Tibial nerve (tissue), 4 donors: ENCODE results near the gene ALOX15B. TPM values are rescaled to one million over a fixed set of nuclear protein-coding genes. Genes with fewer than 3 reads are reported as not detected.
A peak's percentile ranks its signal among the peaks of the same experiment; 100 is the strongest.

Experiments
- DNase-seq, 2 donors: peaks; one replicate each; pipeline ENCODE4 v3.0.0-alpha.2; 2019; ENCODE audit warnings: low spot score in 2 of 2
- H3K27ac ChIP-seq, 4 donors: fragments of 200-600 bp; sonication (generic) in 3 of 4; one replicate each; pipeline ENCODE4 v1.5.1; 2017 to 2019; ENCODE audit warnings: mild to moderate bottlenecking in 1 of 4
- H3K27me3 ChIP-seq, 2 donors: fragments of 200-600 bp; sonication (generic) in 1 of 2; one replicate each; pipeline versions ENCODE4 v1.5.1 to v1.6.0; 2017 to 2019
- H3K36me3 ChIP-seq, 3 donors: fragments of 200-600 bp; sonication (generic); one replicate each; pipeline ENCODE4 v1.5.1; 2018 to 2019
- H3K4me1 ChIP-seq, 4 donors: fragments of 200-600 bp; sonication (generic) in 3 of 4; one replicate each; pipeline ENCODE4 v1.5.1; 2017 to 2019
- H3K4me3 ChIP-seq, 4 donors: fragments of 200-600 bp; sonication (generic) in 3 of 4; one replicate each; pipeline ENCODE4 v1.5.1; 2017 to 2019; ENCODE audit warnings: mild to moderate bottlenecking in 1 of 4, moderate library complexity in 1 of 4
- H3K9me3 ChIP-seq, 4 donors: fragments of 200-600 bp; sonication (generic) in 3 of 4; one replicate each; pipeline ENCODE4 v1.5.1; 2017 to 2019
- CTCF ChIP-seq, 5 experiments: fragments of 200-600 bp in 3 of 5; fragments of 450-650 bp in 2 of 5; sonication (generic) in 3 of 5; IDR thresholded peaks; one replicate each; pipeline ENCODE4 v1.5.1; 2016 to 2019; ENCODE audit warnings: antibody characterized with exemption in 5 of 5, mild to moderate bottlenecking in 3 of 5, moderate library complexity in 2 of 5
- EP300 ChIP-seq, 2 donors: sonication (generic); formaldehyde crosslinking; IDR thresholded peaks; one replicate each; pipeline ENCODE4 v1.6.1; 2017; ENCODE audit warnings: antibody characterized with exemption in 2 of 2, mild to moderate bottlenecking in 1 of 2
- POLR2A ChIP-seq, 2 donors: fragments of 450-650 bp; IDR thresholded peaks; one replicate each; pipeline ENCODE4 v1.6.1; 2017; ENCODE audit warnings: antibody characterized with exemption in 2 of 2, mild to moderate bottlenecking in 2 of 2, moderate library complexity in 2 of 2
- WGBS, 2 donors: methylation state at CpG; one replicate each; pipeline ENCODE4 v1.1.5; 2018; 5-methylcytosine and 5-hydroxymethylcytosine counted together
- total RNA-seq, 4 donors: library from RNA; depleted of rRNA; stranded (reverse); fragments of >200 nt; gene quantifications; one replicate each; pipeline ENCODE4 v1.1.0, GENCODE V29; 2016

ALOX15B gene
- total RNA-seq, 4 donors from 2014 or later, result 3.8 to 22.8 (median 9.3) TPM

GRCh38 chr17:8062807-8063483 is 24.1 kb downstream of the ALOX15B start:
- H3K36me3 ChIP-seq, result no peaks in the 10 kb centered on the region
- no peak for DNase-seq
- peaks cover 0 to 72% of the 10 kb centered on the region in 2 donors for H3K27me3 ChIP-seq
- TF ChIP-seq EP300 (IDR thresholded peaks at IDR 0.05), result no peak
- TF ChIP-seq POLR2A (IDR thresholded peaks at IDR 0.05), result no peak
- TF ChIP-seq CTCF (IDR thresholded peaks at IDR 0.05), result no peak
- no peaks in the 10 kb centered on the region for H3K9me3 ChIP-seq
- WGBS, 2 donors, result 11 to 12% methylated on average over 15 of the region's 15 CpGs
- H3K4me1 ChIP-seq, result peaks cover 0 to 21% (median 0%) of the 10 kb centered on the region in 4 donors
- H3K4me3 ChIP-seq, result peak overlapping the region in 1 of 4 donors; percentile 17
- no peak overlapping the region for H3K27ac ChIP-seq

- no peak overlapping the region for H3K4me3 ChIP-seq
These were observed 25.1 kb downstream of the ALOX15B start for GRCh38 chr17:8063761-8064534.

GRCh38 chr17:8064561-8065019 is 25.7 kb downstream of the ALOX15B start:
- peaks cover 0 to 56% of the 10 kb centered on the region in 2 donors for H3K27me3 ChIP-seq

More at GRCh38 chr17:8063761-8064534, 25.1 kb downstream of the ALOX15B start:
- H3K36me3 ChIP-seq, result no peaks in the 10 kb centered on the region
- H3K27ac ChIP-seq, result no peak overlapping the region
- peaks cover 0 to 62% of the 10 kb centered on the region in 2 donors for H3K27me3 ChIP-seq
- TF ChIP-seq POLR2A (IDR thresholded peaks at IDR 0.05) (no peak), EP300 (IDR thresholded peaks at IDR 0.05) (no peak), CTCF (IDR thresholded peaks at IDR 0.05) (no peak)
- no peak for DNase-seq
- H3K9me3 ChIP-seq, result no peaks in the 10 kb centered on the region
- WGBS, 2 donors, result 7 to 8% methylated on average over 14 to 16 of the region's 28 CpGs
- peaks cover 0 to 21% (median 0%) of the 10 kb centered on the region in 4 donors for H3K4me1 ChIP-seq

GRCh38 chr17:8066841-8067775 is 28.2 kb downstream of the ALOX15B start:
- Histone ChIP-seq H3K4me3 (no peak overlapping the region), H3K36me3 (no peaks in the 10 kb centered on the region), H3K9me3 (no peaks in the 10 kb centered on the region), H3K4me1 (peaks cover 0 to 14% (median 0%) of the 10 kb centered on the region in 4 donors), H3K27ac (no peak overlapping the region), H3K27me3 (peaks cover 0 to 47% of the 10 kb centered on the region in 2 donors)
- DNase-seq, result no peak
- no peak for TF ChIP-seq POLR2A (IDR thresholded peaks at IDR 0.05)
- TF ChIP-seq EP300 (IDR thresholded peaks at IDR 0.05), result no peak
- no peak for TF ChIP-seq CTCF (IDR thresholded peaks at IDR 0.05)
- 60 to 62% methylated on average over 14 to 15 of the region's 15 CpGs for WGBS, 2 donors

More at GRCh38 chr17:8064561-8065019, 25.7 kb downstream of the ALOX15B start:
- no peak for DNase-seq
- TF ChIP-seq EP300 (IDR thresholded peaks at IDR 0.05), result no peak
- TF ChIP-seq POLR2A (IDR thresholded peaks at IDR 0.05), result no peak
- no peak for TF ChIP-seq CTCF (IDR thresholded peaks at IDR 0.05)
- Histone ChIP-seq H3K36me3 (no peaks in the 10 kb centered on the region), H3K27ac (no peak overlapping the region), H3K4me1 (peaks cover 0 to 23% (median 0%) of the 10 kb centered on the region in 4 donors), H3K9me3 (no peaks in the 10 kb centered on the region), H3K4me3 (no peak overlapping the region)
- 30 to 45% methylated on average over 6 of the region's 6 CpGs for WGBS, 2 donors
